Choroid plexus epithelial cell (primary cell): ENCODE data around the gene ESRRB.
A peak's percentile ranks its signal among the peaks of the same experiment; 100 is the strongest.

Experiments used
- DNase-seq: peaks from one replicate; pipeline ENCODE4 v3.0.0-alpha.2; 2010; ENCODE audit warnings: low read depth
- H3K4me3 ChIP-seq: 2 replicates; pipeline ENCODE4 v1.5.1; 2011; ENCODE audit warnings: low read depth, mild to moderate bottlenecking, control low read depth, low read length, moderate library complexity
- CTCF ChIP-seq: conservative IDR thresholded peaks from 2 replicates; pipeline ENCODE4 v1.5.1; 2011; ENCODE audit warnings: low read depth, mild to moderate bottlenecking, control low read depth, inconsistent platforms, low read length, moderate library complexity

The ESRRB gene

GRCh38 chr14:76446486-76446885 lies 70.5 kb downstream of the ESRRB start:
- no peak overlapping the region for H3K4me3 ChIP-seq
- TF ChIP-seq CTCF = no peak
- DNase-seq = no peak

- H3K4me3 ChIP-seq = no peak overlapping the region
- TF ChIP-seq CTCF = no peak
- no peak for DNase-seq
Observed at GRCh38 chr14:76446921-76447320, 71.0 kb downstream of the ESRRB start.

- DNase-seq = no peak
- H3K4me3 ChIP-seq = no peak overlapping the region
- no peak for TF ChIP-seq CTCF
Observed at GRCh38 chr14:76450476-76450875, 74.5 kb downstream of the ESRRB start.

GRCh38 chr14:76456200-76456599 lies 80.3 kb downstream of the ESRRB start:
- TF ChIP-seq CTCF = peak; percentile 57
- H3K4me3 ChIP-seq = no peak overlapping the region
- peak; percentile 38 for DNase-seq

GRCh38 chr14:76456891-76457586 lies 81.1 kb downstream of the ESRRB start:
- DNase-seq = no peak
- TF ChIP-seq CTCF = no peak
- H3K4me3 ChIP-seq = no peak overlapping the region

- H3K4me3 ChIP-seq = no peak overlapping the region
- DNase-seq = no peak
- TF ChIP-seq CTCF = no peak
Observed at GRCh38 chr14:76457841-76458240, 81.9 kb downstream of the ESRRB start.

- no peak for TF ChIP-seq CTCF
- no peak for DNase-seq
- H3K4me3 ChIP-seq = no peak overlapping the region
Observed at GRCh38 chr14:76461886-76462285, 85.9 kb downstream of the ESRRB start.
